PC-9 (cell line): ENCODE results near the gene LIF.

ENCODE experiments used
- CTCF ChIP-seq: fragments of 200-600 bp; sonication (generic); conservative IDR thresholded peaks from 2 replicates; pipeline ENCODE4 v1.6.1; 2017; ENCODE audit warnings: mixed run types, antibody characterized with exemption, mild to moderate bottlenecking, moderate library complexity
- EZH2 ChIP-seq: fragments of 200-600 bp; sonication (generic); IDR thresholded peaks from 2 replicates; pipeline ENCODE4 v1.8.0; 2017; ENCODE audit warnings: antibody characterized with exemption, low read depth

DNA sequence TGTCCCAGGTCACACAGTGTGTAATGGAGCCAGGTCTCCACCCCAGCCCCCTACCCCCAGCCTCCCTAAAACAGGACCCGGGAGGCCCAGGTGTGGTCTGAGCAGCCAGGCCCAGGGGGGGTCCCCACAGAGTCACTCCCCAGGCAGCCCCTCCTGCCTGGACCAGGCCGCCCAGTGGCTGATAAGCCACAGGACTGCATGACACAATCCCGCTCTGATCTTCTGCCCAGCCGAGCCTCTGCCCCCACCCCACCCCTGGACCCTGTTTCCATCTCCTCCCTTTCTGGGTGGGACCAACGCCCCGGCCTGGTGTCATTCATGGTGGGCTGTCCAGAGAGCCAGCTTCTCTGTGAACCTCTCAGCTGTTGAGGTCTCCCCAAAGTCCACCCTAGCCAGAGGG, 7.8 kb upstream of the LIF start:
- TF ChIP-seq CTCF (no peak), EZH2 (no peak)
